ENCODE measurements around the gene TTC29. TPM values are rescaled to one million over a fixed set of nuclear protein-coding genes. Genes with fewer than 3 reads are reported as not detected.

The TTC29 gene
- total RNA-seq, 2 experiments from 2014 or later: not detected

- no peaks in the 10 kb centered on the region for H4K20me1 ChIP-seq (ENCODE audit: insufficient read depth, low read length)
Observed at GRCh38 chr4:146791439-146791838, 154.2 kb downstream of the TTC29 start.

GRCh38 chr4:146790515-146790914 lies 155.1 kb downstream of the TTC29 start:
- DNase-seq (ENCODE audit: low spot score): no peak
- H3K36me3 ChIP-seq (ENCODE audit: insufficient read depth, low read length): no peaks in the 10 kb centered on the region
- no peaks in the 10 kb centered on the region for H4K20me1 ChIP-seq (ENCODE audit: insufficient read depth, low read length)
- H3K4me2 ChIP-seq (ENCODE audit: low read length): no peak overlapping the region
- ChIA-PET POLR2A (no interaction called here), CTCF (ENCODE audit: unreplicated experiment) (no interaction called here)
- no peak overlapping the region for H3K4me3 ChIP-seq (ENCODE audit: low read depth, low read length, poor library complexity, severe bottlenecking)
- H3K9me3 ChIP-seq (ENCODE audit: low read length): no peaks in the 10 kb centered on the region
- intact Hi-C loops (cut with micrococcal nuclease; ENCODE audit: unreplicated experiment): no loop called here
- H3K27ac ChIP-seq (ENCODE audit: low read depth, low read length, poor library complexity, severe bottlenecking): no peak overlapping the region
- BruUV-seq (replicated peaks): no TSS peak
- H2AFZ ChIP-seq (ENCODE audit: low read length): no peak overlapping the region
- H3K4me1 ChIP-seq (ENCODE audit: insufficient read depth, low read length, poor library complexity, severe bottlenecking): no peaks in the 10 kb centered on the region
- TF ChIP-seq CTCF (conservative IDR thresholded peaks at IDR 0.05; ENCODE audit: low read length) (no peak), EZH2phosphoT487 (IDR thresholded peaks at IDR 0.05; ENCODE audit: borderline replicate concordance, low read depth, low read length) (no peak)
- no peaks in the 10 kb centered on the region for H3K9me2 ChIP-seq (ENCODE audit: insufficient read depth, low read length)
- H3K79me2 ChIP-seq (ENCODE audit: insufficient read depth, low read depth, low read length): no peaks in the 10 kb centered on the region

More at GRCh38 chr4:146791439-146791838, 154.2 kb downstream of the TTC29 start:
- Histone ChIP-seq H3K27ac (ENCODE audit: low read depth, low read length, poor library complexity, severe bottlenecking) (no peak overlapping the region), H3K4me1 (ENCODE audit: insufficient read depth, low read length, poor library complexity, severe bottlenecking) (no peaks in the 10 kb centered on the region), H3K79me2 (ENCODE audit: insufficient read depth, low read depth, low read length) (no peaks in the 10 kb centered on the region), H3K9me2 (ENCODE audit: insufficient read depth, low read length) (no peaks in the 10 kb centered on the region), H3K4me2 (ENCODE audit: low read length) (no peak overlapping the region), H3K36me3 (ENCODE audit: insufficient read depth, low read length) (no peaks in the 10 kb centered on the region), H3K4me3 (ENCODE audit: low read depth, low read length, poor library complexity, severe bottlenecking) (no peak overlapping the region), H3K9me3 (ENCODE audit: low read length) (no peaks in the 10 kb centered on the region), H2AFZ (ENCODE audit: low read length) (no peak overlapping the region)
- no peak for TF ChIP-seq EZH2phosphoT487 (IDR thresholded peaks at IDR 0.05; ENCODE audit: borderline replicate concordance, low read depth, low read length)
- TF ChIP-seq CTCF (conservative IDR thresholded peaks at IDR 0.05; ENCODE audit: low read length): no peak
- CTCF ChIA-PET (ENCODE audit: unreplicated experiment): no interaction called here
- BruUV-seq (replicated peaks): no TSS peak
- intact Hi-C loops (cut with micrococcal nuclease; ENCODE audit: unreplicated experiment): no loop called here
- POLR2A ChIA-PET: no interaction called here
- no peak for DNase-seq (ENCODE audit: low spot score)

GRCh38 chr4:146787731-146788130 lies 157.9 kb downstream of the TTC29 start:
- no peaks in the 10 kb centered on the region for H3K79me2 ChIP-seq (ENCODE audit: insufficient read depth, low read depth, low read length)
- H3K4me1 ChIP-seq (ENCODE audit: insufficient read depth, low read length, poor library complexity, severe bottlenecking): no peaks in the 10 kb centered on the region
- H3K9me3 ChIP-seq (ENCODE audit: low read length): no peaks in the 10 kb centered on the region
- H3K4me2 ChIP-seq (ENCODE audit: low read length): no peak overlapping the region
- POLR2A ChIA-PET: no interaction called here
- CTCF ChIA-PET (ENCODE audit: unreplicated experiment): no interaction called here
- no peak overlapping the region for H3K27ac ChIP-seq (ENCODE audit: low read depth, low read length, poor library complexity, severe bottlenecking)
- no peak for DNase-seq (ENCODE audit: low spot score)
- intact Hi-C loops (cut with micrococcal nuclease; ENCODE audit: unreplicated experiment): no loop called here
- H4K20me1 ChIP-seq (ENCODE audit: insufficient read depth, low read length): no peaks in the 10 kb centered on the region
- H3K9me2 ChIP-seq (ENCODE audit: insufficient read depth, low read length): no peaks in the 10 kb centered on the region
- H3K4me3 ChIP-seq (ENCODE audit: low read depth, low read length, poor library complexity, severe bottlenecking): no peak overlapping the region
- no peak overlapping the region for H2AFZ ChIP-seq (ENCODE audit: low read length)
- no peaks in the 10 kb centered on the region for H3K36me3 ChIP-seq (ENCODE audit: insufficient read depth, low read length)
- TF ChIP-seq EZH2phosphoT487 (IDR thresholded peaks at IDR 0.05; ENCODE audit: borderline replicate concordance, low read depth, low read length) (no peak), CTCF (conservative IDR thresholded peaks at IDR 0.05; ENCODE audit: low read length) (no peak)
- BruUV-seq (replicated peaks): no TSS peak
